ENCODE data around the gene UROC1.

- TF ChIP-seq POLR2AphosphoS5 (IDR thresholded peaks at IDR 0.05; ENCODE audit: low read depth, low read length) (no peak), POLR2A (IDR thresholded peaks at IDR 0.05; ENCODE audit: low read depth, low read length) (no peak)
These were observed 25.0 kb upstream of the UROC1 start for GRCh38 chr3:126542340-126543241.
